Measurements from ENCODE around the gene RAB21. TPM values are rescaled to one million over a fixed set of nuclear protein-coding genes. Genes with fewer than 3 reads are reported as not detected.

The RAB21 gene
- total and polyA plus RNA-seq, 11 donors = 25.3 to 236 (median 193) TPM

GRCh38 chr12:71710276-71711125 is 44.2 kb upstream of the RAB21 start:
- ATAC-seq = no peak
- WGBS, 4 donors = 92 to 94% (median 93%) methylated on average over 7 of the region's 7 CpGs

GRCh38 chr12:71718611-71719010 is 36.1 kb upstream of the RAB21 start:
- no peak for DNase-seq
- TF ChIP-seq POLR2A (IDR thresholded peaks at IDR 0.05) (no peak), CTCF (IDR thresholded peaks at IDR 0.05) (no peak)
- H3K9me3 ChIP-seq = peaks cover 0 to 23% (median 0%) of the 10 kb centered on the region in 12 donors
- H3K4me1 ChIP-seq = no peaks in the 10 kb centered on the region
- ATAC-seq = no peak
- no peak overlapping the region for H3K27ac ChIP-seq
- H3K36me3 ChIP-seq = no peaks in the 10 kb centered on the region
- intact Hi-C loops (cut with DNase I) = no loop called here
- H3K27me3 ChIP-seq = no peaks in the 10 kb centered on the region
- H3K4me3 ChIP-seq = no peak overlapping the region

More at GRCh38 chr12:71710276-71711125, 44.2 kb upstream of the RAB21 start:
- no peak overlapping the region for H3K4me3 ChIP-seq
- H3K9me3 ChIP-seq = peaks cover 0 to 32% (median 2%) of the 10 kb centered on the region in 12 donors
- intact Hi-C loops (cut with DNase I) = no loop called here
- H3K27ac ChIP-seq = no peak overlapping the region
- no peaks in the 10 kb centered on the region for H3K4me1 ChIP-seq
- no peak for DNase-seq
- TF ChIP-seq CTCF (IDR thresholded peaks at IDR 0.05) = no peak
- no peak for TF ChIP-seq POLR2A (IDR thresholded peaks at IDR 0.05)
- H3K27me3 ChIP-seq = no peaks in the 10 kb centered on the region
- H3K36me3 ChIP-seq = peaks cover 0 to 6% (median 0%) of the 10 kb centered on the region in 9 donors

GRCh38 chr12:71719647-71720370 is 34.9 kb upstream of the RAB21 start:
- H3K4me3 ChIP-seq = no peak overlapping the region
- H3K36me3 ChIP-seq = no peaks in the 10 kb centered on the region
- no peak for TF ChIP-seq POLR2A (IDR thresholded peaks at IDR 0.05)
- no peak for TF ChIP-seq CTCF (IDR thresholded peaks at IDR 0.05)
- no peak overlapping the region for H3K27ac ChIP-seq
- intact Hi-C loops (cut with DNase I) = no loop called here
- H3K9me3 ChIP-seq = peaks cover 0 to 15% (median 0%) of the 10 kb centered on the region in 12 donors
- no peaks in the 10 kb centered on the region for H3K4me1 ChIP-seq
- ATAC-seq (no peak), DNase-seq (no peak)
- H3K27me3 ChIP-seq = no peaks in the 10 kb centered on the region
- 88 to 94% (median 89%) methylated on average over 5 of the region's 5 CpGs for WGBS, 4 donors

GRCh38 chr12:71721783-71722505 is 32.7 kb upstream of the RAB21 start:
- peak; percentile 62 to 89 (median 76) for ATAC-seq
- H3K4me1 ChIP-seq = no peaks in the 10 kb centered on the region
- H3K27me3 ChIP-seq = no peaks in the 10 kb centered on the region
- peaks cover 0 to 9% (median 0%) of the 10 kb centered on the region in 12 donors for H3K9me3 ChIP-seq
- no peak for DNase-seq
- TF ChIP-seq POLR2A (IDR thresholded peaks at IDR 0.05) = no peak
- TF ChIP-seq CTCF (IDR thresholded peaks at IDR 0.05) = no peak
- intact Hi-C loops (cut with DNase I) = no loop called here
- no peak overlapping the region for H3K27ac ChIP-seq
- no peaks in the 10 kb centered on the region for H3K36me3 ChIP-seq
- WGBS, 4 donors = 75 to 92% (median 85%) methylated on average over 4 of the region's 4 CpGs
- no peak overlapping the region for H3K4me3 ChIP-seq
